Measurements from ENCODE around the gene ZBTB48.

ZBTB48 gene

GRCh38 chr1:6572653-6573383 lies 7.0 kb upstream of the ZBTB48 start:
- no peak overlapping the region for H3K4me3 ChIP-seq (ENCODE audit: low read depth, low read length)

- no peak overlapping the region for H3K4me3 ChIP-seq (ENCODE audit: low read depth, low read length)
These were observed 5.7 kb upstream of the ZBTB48 start for GRCh38 chr1:6574025-6574620.

- no peak overlapping the region for H3K4me3 ChIP-seq (ENCODE audit: low read depth, low read length)
These were observed 5.0 kb upstream of the ZBTB48 start for GRCh38 chr1:6574818-6575217.

GRCh38 chr1:6577831-6578525 lies 1.8 kb upstream of the ZBTB48 start:
- H3K4me3 ChIP-seq (ENCODE audit: low read depth, low read length): no peak overlapping the region

GRCh38 chr1:6578624-6579373 lies 995 bp upstream of the ZBTB48 start:
- H3K4me3 ChIP-seq (ENCODE audit: low read depth, low read length): no peak overlapping the region

DNA sequence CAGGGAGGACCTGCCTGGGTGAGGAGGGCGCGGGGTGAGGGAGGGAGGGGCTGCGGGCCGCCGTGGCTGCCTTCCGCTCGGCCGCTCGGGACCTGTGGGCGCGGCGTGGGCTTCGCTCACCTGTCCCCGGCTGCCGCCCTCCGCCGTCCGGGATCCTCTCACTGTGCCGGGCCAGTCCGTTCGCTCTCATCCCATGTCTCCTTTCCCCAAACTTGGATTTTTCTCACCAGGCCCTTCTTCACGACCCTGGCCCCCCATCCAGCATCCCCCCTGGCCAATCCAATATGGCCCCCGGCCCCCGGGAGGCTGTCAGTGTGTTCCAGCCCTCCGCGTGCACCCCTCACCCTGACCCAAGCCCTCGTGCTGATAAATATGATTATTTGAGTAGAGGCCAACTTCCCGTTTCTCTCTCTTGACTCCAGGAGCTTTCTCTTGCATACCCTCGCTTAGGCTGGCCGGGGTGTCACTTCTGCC lies 362 bp downstream of the ZBTB48 start:
- peak overlapping the region; percentile 76 for H3K4me3 ChIP-seq (ENCODE audit: low read depth, low read length)

- H3K4me3 ChIP-seq (ENCODE audit: low read depth, low read length): peak overlapping the region; percentile 76
These were observed 1.0 kb downstream of the ZBTB48 start for GRCh38 chr1:6580593-6581409.

DNA sequence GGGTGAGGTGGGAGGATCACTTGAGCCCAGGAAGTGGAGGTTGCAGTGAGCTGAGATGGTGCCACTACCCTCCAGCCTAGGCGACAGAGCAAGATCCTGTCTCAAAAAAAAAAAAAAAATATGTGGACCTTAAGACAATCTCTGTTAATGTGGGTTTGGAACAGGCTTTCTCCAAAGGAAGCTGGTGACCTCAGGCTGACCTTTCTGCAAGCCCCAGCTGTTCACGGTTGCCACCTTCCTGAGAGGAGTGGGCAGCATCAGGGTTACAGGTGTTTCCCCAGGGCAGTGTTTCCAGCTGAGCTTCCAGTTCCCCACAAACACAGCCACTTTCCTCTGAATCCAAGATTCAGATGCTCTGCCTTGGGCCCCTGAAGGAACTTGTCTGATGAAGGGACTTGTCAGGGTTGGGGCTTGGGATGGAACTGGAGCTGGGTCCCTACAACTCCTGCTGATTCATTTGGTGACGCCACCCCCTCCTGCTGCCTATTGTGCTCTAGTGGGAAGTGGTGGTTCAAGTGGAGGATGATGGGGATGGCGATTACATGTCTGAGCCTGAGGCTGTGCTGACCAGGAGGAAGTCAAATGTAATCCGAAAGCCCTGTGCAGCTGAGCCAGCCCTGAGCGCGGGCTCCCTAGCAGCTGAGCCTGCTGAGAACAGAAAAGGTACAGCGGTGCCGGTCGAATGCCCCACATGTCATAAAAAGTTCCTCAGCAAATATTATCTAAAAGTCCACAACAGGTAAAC lies 1.9 kb downstream of the ZBTB48 start:
- H3K4me3 ChIP-seq (ENCODE audit: low read depth, low read length): no peak overlapping the region

- H3K4me3 ChIP-seq (ENCODE audit: low read depth, low read length): no peak overlapping the region
These were observed 2.6 kb downstream of the ZBTB48 start for GRCh38 chr1:6582370-6582769.

DNA sequence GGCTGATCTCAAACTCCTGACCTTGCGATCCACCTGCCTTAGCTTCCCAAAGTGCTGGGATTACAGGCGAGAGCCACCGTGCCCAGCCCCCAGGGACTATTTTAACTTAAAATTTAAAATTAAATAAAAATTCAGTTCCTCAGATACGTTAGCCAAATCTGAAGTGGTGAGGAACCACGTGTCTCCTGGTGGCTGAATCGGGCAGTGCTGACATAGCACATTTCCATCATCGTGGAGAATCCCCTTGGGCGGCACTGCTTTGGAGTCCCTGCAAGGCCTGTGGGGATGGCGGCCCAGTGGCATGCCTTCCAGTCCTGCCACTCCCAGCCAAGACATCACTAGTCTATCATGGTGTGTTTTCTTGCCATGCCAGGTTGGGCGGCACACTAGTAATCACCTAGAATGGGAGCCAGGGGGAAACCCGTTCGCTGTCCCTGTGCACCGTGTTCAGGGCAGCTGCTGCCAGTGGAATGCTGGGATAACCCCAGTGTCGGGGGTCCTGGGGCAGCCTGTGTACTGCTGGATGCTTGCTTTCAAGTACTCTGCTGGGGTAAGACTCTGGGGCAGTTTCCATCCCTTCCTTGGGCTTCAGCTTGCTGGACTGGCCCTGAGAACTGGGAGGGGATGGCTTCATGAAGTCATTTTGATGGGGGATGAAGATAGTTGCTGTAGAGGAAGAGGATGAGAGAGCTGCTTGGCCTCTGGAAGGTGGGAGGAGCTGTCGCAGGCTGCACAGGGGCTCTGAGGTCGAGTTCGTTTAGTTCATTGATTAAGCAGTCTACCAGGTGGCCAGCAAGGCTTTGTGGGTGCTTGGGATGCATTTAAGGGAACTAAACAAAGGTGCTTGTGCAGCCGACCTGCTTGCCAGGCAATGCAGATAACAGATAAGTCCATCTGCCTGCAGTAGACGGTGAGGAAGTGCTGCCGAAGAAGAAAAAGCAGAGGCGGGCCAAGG lies 4.6 kb downstream of the ZBTB48 start:
- H3K4me3 ChIP-seq (ENCODE audit: low read depth, low read length): no peak overlapping the region

DNA sequence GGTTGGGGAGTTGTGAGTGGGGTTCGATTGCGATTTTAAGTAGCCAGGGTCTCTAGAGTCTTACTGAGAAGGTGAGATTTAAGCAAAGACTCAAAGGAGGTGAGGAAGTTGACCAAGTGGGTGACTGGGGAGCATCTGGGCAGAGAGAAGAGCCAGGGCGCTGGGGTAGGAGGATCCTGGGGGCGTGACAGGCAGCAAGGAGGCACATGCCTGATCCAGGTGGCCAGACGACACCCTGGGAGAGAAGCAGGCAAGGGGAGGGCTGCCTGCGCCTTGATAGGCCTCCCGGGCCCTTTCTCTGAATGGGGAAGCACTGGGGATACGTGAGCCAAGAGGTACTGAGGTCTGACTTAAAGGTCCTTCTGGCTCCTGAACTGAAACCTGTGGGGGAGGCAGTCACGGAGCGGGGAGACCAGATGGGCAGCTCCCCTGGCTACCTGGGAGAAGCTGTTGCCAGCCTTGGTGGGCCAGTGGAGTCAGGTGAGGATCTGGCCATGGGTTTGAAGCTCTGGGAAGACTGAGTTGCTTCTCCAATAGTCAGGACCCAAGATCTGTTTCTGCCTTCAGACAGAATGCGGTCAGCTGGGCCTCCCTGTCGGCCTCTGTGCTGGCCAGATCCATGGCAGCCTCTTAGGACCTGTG lies 5.4 kb downstream of the ZBTB48 start:
- no peak overlapping the region for H3K4me3 ChIP-seq (ENCODE audit: low read depth, low read length)

GRCh38 chr1:6585841-6586240 lies 6.0 kb downstream of the ZBTB48 start:
- no peak overlapping the region for H3K4me3 ChIP-seq (ENCODE audit: low read depth, low read length)

DNA sequence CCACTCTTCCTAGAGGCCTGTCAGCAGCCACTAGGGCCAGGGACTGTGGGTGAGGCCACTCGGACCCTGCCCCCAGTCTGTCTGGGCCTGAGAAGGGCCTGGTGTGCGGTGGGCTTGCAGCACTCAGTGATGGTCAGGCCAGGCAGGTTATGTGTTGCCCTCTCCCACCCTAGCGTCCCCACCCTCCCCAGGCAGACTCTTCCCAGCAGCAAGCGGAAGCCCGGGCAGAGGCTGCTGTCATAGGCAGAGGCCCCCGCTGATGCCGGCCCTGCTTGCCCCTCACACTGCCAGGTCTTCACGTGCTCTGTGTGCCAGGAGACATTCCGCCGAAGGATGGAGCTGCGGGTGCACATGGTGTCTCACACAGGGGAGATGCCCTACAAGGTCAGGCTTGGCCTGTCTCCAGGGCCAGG lies 6.6 kb downstream of the ZBTB48 start:
- H3K4me3 ChIP-seq (ENCODE audit: low read depth, low read length): no peak overlapping the region

GRCh38 chr1:6587261-6588005 lies 7.6 kb downstream of the ZBTB48 start:
- no peak overlapping the region for H3K4me3 ChIP-seq (ENCODE audit: low read depth, low read length)

DNA sequence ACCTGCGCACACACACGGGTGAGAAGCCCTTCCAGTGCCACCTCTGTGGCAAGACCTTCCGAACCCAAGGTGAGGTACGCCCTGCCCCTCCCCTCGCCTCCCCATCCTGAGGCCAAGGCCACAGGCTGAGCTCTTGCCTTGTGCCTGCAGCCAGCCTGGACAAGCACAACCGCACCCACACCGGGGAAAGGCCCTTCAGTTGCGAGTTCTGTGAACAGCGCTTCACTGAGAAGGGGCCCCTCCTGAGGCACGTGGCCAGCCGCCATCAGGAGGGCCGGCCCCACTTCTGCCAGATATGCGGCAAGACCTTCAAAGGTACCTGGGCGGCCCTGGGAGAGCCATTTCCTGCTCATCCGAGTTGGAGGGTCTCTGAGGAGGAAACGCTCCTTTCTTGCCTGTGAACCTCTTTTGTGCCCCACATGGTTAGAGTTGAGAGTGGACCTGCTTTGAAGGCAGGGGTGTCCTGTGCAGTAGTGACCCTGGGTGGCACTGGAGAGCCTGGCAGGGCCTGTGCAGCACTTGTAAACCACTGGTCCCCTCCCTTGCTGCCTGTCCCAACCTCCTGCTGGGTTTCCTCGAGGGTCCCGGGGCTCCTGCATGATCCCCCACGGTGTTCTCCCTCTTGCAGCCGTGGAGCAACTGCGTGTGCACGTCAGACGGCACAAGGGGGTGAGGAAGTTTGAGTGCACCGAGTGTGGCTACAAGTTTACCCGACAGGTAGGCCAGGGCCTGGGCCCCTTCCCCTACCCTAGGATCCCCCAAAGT lies 8.5 kb downstream of the ZBTB48 start:
- H3K4me3 ChIP-seq (ENCODE audit: low read depth, low read length): no peak overlapping the region

- no peak overlapping the region for H3K4me3 ChIP-seq (ENCODE audit: low read depth, low read length)
These were observed 9.2 kb downstream of the ZBTB48 start for GRCh38 chr1:6588893-6589520.

Data from iPS-11a (cell line).